ENCODE results near the gene CXCR5. TPM values are rescaled to one million over a fixed set of nuclear protein-coding genes. Genes with fewer than 3 reads are reported as not detected.

Gene CXCR5, protein sequence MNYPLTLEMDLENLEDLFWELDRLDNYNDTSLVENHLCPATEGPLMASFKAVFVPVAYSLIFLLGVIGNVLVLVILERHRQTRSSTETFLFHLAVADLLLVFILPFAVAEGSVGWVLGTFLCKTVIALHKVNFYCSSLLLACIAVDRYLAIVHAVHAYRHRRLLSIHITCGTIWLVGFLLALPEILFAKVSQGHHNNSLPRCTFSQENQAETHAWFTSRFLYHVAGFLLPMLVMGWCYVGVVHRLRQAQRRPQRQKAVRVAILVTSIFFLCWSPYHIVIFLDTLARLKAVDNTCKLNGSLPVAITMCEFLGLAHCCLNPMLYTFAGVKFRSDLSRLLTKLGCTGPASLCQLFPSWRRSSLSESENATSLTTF
- total RNA-seq, result under 1 TPM; 0.06 to 0.20 (median 0.12) TPM
- polyA plus RNA-seq, result under 1 TPM; 0.11 to 0.19 TPM

DNA sequence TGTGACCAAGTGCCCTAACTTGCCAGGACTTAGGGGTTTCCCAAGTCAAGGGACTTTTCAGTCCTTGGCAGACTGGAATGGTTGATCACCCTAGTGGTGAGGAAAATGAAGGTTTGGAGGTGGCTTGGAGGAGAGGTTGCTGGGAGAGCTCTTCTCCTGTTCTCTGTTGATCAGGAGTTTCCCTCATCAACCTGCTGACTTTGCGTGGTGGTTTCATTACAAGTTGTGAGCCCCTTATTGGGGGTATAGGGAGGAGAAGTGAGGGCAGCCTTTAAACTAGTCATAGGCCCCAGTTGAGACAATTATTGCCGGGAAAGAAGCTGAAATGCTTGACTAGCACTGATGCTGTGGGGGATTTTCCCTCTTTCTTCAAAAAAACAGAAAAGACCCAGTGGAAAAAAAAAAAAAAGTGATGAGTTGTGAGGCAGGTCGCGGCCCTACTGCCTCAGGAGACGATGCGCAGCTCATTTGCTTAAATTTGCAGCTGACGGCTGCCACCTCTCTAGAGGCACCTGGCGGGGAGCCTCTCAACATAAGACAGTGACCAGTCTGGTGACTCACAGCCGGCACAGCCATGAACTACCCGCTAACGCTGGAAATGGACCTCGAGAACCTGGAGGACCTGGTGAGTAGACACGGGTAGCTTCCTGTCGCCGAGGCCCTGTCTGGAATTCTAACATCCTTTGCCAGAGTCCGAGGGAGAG, at the start of gene CXCR5:
CXCR5 (plus strand) TSS at position 525 of the 704 bp plus-strand sequence; CDS start at position 575, 50 bp downstream.
- no peak within 1 kb of the TSS for H3K27ac ChIP-seq

DNA sequence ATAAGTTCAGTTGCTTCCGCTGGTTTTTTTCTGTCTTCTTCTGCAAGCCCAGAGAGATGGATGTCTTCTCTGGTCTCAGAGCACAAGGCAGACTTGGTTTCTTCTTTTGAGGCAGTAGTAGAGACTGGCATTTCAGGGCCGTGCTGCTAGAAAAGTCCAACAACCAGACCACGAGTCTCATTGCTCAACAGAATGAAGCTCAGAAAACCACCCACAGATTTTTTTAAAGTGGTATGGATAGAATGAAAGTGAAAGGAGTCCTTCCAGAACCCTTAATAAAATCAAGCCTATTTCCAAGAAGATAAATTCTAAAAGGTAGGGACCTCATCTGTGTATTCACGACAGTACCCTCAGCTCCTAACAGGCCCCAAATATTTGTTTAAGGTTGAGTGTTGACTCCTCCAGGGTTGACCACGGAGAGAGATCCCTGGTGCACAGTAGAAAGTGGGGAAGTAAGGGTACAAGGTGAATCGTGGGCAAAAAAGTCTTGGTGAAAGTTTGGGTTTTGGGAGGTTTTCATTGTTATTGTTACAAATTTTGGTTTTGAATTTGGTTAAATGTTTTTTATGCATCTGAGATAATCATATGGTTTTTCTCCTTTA, 49.2 kb upstream of the CXCR5 start:
- FAIRE-seq, result no peak
- 58 to 67% methylated on average over 6 of the region's 6 CpGs for WGBS, 2 donors
- no peak for DNase-seq
- Histone ChIP-seq H3K9me3 (no peaks in the 10 kb centered on the region), H3K27ac (no peak overlapping the region), H3K27me3 (no peaks in the 10 kb centered on the region), H3K36me3 (no peaks in the 10 kb centered on the region), H3K4me3 (no peak overlapping the region), H3K4me1 (no peaks in the 10 kb centered on the region)
- peak in 1 of 4 donors; percentile 65 for ATAC-seq
- TF ChIP-seq, protein P1, sequence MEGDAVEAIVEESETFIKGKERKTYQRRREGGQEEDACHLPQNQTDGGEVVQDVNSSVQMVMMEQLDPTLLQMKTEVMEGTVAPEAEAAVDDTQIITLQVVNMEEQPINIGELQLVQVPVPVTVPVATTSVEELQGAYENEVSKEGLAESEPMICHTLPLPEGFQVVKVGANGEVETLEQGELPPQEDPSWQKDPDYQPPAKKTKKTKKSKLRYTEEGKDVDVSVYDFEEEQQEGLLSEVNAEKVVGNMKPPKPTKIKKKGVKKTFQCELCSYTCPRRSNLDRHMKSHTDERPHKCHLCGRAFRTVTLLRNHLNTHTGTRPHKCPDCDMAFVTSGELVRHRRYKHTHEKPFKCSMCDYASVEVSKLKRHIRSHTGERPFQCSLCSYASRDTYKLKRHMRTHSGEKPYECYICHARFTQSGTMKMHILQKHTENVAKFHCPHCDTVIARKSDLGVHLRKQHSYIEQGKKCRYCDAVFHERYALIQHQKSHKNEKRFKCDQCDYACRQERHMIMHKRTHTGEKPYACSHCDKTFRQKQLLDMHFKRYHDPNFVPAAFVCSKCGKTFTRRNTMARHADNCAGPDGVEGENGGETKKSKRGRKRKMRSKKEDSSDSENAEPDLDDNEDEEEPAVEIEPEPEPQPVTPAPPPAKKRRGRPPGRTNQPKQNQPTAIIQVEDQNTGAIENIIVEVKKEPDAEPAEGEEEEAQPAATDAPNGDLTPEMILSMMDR (IDR thresholded peaks at IDR 0.05), result no peak
- intact Hi-C loops (cut with DNase I), result no loop called here

More for the DNA sequence above, at the start of gene CXCR5:
- DNase-seq (no peak), ATAC-seq (no peak), FAIRE-seq (no peak)
- WGBS, 2 donors, result 85 to 88% methylated on average over 16 of the region's 16 CpGs
- TF ChIP-seq, protein P1 (IDR thresholded peaks at IDR 0.05), result no peak
- intact Hi-C loops (cut with DNase I), result no loop called here
- no peaks in the 10 kb centered on the region for H3K36me3 ChIP-seq
- no peaks in the 10 kb centered on the region for H3K27me3 ChIP-seq
- no peaks in the 10 kb centered on the region for H3K9me3 ChIP-seq
- H3K4me1 ChIP-seq, result peaks cover 5 to 11% (median 10%) of the 10 kb centered on the region in 3 donors
- no peak within 1 kb of the TSS for H3K4me3 ChIP-seq

DNA sequence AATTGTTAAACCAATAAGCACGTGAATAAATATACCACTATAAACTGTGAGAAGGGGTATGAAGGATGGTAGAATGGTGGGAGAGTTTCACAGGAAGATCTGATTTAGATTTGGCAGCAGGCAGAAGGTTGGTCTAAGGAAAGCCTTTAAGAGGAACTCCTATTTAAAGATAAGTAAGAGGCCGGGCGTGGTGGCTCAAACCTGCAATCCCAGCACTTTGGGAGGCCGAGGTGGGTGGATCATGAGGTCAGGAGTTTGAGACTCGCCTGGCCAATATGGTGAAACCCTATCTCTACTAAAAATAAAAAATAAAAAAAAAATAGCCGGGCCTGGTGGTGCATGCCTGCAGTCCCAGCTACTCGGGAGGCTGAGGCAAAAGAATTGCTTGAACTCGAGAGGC, 45.8 kb upstream of the CXCR5 start:
- Histone ChIP-seq H3K4me1 (peaks cover 0 to 8% (median 0%) of the 10 kb centered on the region in 3 donors), H3K36me3 (no peaks in the 10 kb centered on the region), H3K9me3 (no peaks in the 10 kb centered on the region), H3K27me3 (no peaks in the 10 kb centered on the region), H3K4me3 (no peak overlapping the region), H3K27ac (no peak overlapping the region)
- TF ChIP-seq, protein P1 (IDR thresholded peaks at IDR 0.05), result no peak
- intact Hi-C loops (cut with DNase I), result no loop called here
- no peak for DNase-seq
- FAIRE-seq, result no peak
- WGBS, 2 donors, result 87 to 94% methylated on average over 8 of the region's 8 CpGs
- ATAC-seq, result no peak

DNA sequence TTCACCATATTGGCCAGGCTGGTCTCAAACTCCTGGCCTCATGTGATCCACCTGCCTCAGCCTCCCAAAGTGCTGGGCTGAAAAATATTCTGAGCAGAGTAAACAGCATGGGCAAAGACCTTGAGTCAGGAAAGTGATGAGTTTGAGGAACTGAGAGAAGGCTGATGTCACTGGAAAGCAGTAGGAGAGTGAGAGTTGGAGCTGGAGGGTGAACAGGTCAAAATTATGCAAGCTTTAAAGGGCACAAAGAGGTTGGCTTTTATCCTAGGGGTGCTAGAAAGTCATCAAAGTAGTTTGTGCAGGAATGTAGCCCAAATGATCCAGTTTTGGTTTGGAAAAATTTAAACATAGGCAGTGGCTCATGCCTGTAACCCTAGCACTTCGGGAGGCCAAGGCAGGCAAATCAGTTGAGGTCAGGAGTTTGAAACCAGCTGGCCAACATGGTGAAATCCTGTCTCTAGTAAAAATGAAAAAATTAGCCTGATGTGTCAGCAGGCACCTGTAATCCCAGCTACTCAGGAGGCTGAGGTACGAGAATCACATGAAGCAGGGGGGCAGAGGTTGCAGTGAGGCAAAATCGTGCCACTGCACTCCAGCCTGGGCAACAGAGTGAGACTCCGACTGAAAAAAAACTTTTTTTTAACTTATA, 44.7 kb upstream of the CXCR5 start:
- no peak for DNase-seq
- no peaks in the 10 kb centered on the region for H3K9me3 ChIP-seq
- no peak overlapping the region for H3K27ac ChIP-seq
- no peaks in the 10 kb centered on the region for H3K27me3 ChIP-seq
- H3K4me1 ChIP-seq, result peaks cover 0 to 8% (median 0%) of the 10 kb centered on the region in 3 donors
- intact Hi-C loops (cut with DNase I), result no loop called here
- no peak for FAIRE-seq
- peak in 1 of 4 donors; percentile 42 for ATAC-seq
- H3K4me3 ChIP-seq, result no peak overlapping the region
- H3K36me3 ChIP-seq, result no peaks in the 10 kb centered on the region
- TF ChIP-seq, protein P1 (IDR thresholded peaks at IDR 0.05), result no peak
- WGBS, 2 donors, result 90% methylated on average over 4 of the region's 4 CpGs
